H9 (cell line): Measurements from ENCODE around the gene SFMBT2. TPM values are rescaled to one million over a fixed set of nuclear protein-coding genes. Genes with fewer than 3 reads are reported as not detected.

ENCODE experiments used
- DNase-seq: peaks from one replicate; pipeline ENCODE4 v3.0.0-alpha.2; 2017
- H2AFZ ChIP-seq: one replicate; pipeline ENCODE4 v1.6.1; 2013; ENCODE audit warnings: mild to moderate bottlenecking, low read length, control low read depth, moderate library complexity
- H2AK5ac ChIP-seq: 2 replicates; pipeline ENCODE4 v1.6.1; 2013; ENCODE audit warnings: low read length, control low read depth, mixed read lengths; ENCODE audit not compliant: insufficient read length
- H2BK120ac ChIP-seq: one replicate; pipeline ENCODE4 v1.6.1; 2013; ENCODE audit warnings: low read depth, mild to moderate bottlenecking, low read length, control low read depth, inconsistent platforms; ENCODE audit not compliant: poor library complexity, severe bottlenecking
- H2BK12ac ChIP-seq: 2 replicates; pipeline ENCODE4 v1.6.1; 2013; ENCODE audit warnings: low read length, control low read depth, mixed read lengths, low read depth; ENCODE audit not compliant: insufficient read length
- H2BK15ac ChIP-seq: 2 replicates; pipeline ENCODE4 v1.6.1; 2013; ENCODE audit warnings: low read depth, low read length, control low read depth
- H2BK20ac ChIP-seq: one replicate; pipeline ENCODE4 v1.6.1; 2013; ENCODE audit warnings: low read depth, mild to moderate bottlenecking, low read length, control low read depth, inconsistent platforms; ENCODE audit not compliant: poor library complexity, severe bottlenecking
- H2BK5ac ChIP-seq: 2 replicates; pipeline ENCODE4 v1.6.1; 2013; ENCODE audit warnings: low read length, control low read depth, mixed read lengths; ENCODE audit not compliant: insufficient read length
- H3K14ac ChIP-seq: 2 replicates; pipeline ENCODE4 v1.6.1; 2013; ENCODE audit warnings: low read length, control low read depth; ENCODE audit not compliant: insufficient read depth
- H3K18ac ChIP-seq: 2 replicates; pipeline ENCODE4 v1.6.1; 2013; ENCODE audit warnings: low read depth, mild to moderate bottlenecking, mixed read lengths, low read length, control low read depth; ENCODE audit not compliant: insufficient read length
- H3K23ac ChIP-seq: 2 replicates; pipeline ENCODE4 v1.6.1; 2013; ENCODE audit warnings: low read length, control low read depth, mixed read lengths, low read depth; ENCODE audit not compliant: insufficient read length
- H3K23me2 ChIP-seq: 2 replicates; pipeline ENCODE4 v1.6.1; 2013; ENCODE audit warnings: low read depth, mild to moderate bottlenecking, mixed read lengths, low read length, control low read depth; ENCODE audit not compliant: insufficient read length, poor library complexity, severe bottlenecking
- H3K27ac ChIP-seq: 2 replicates; pipeline ENCODE4 v1.5.1; 2013; ENCODE audit warnings: low read length, control low read depth, mixed read lengths, low read depth; ENCODE audit not compliant: insufficient read length
- H3K27me3 ChIP-seq: 2 replicates; pipeline ENCODE4 v1.6.1; 2013; ENCODE audit warnings: low read length, control low read depth, inconsistent platforms; ENCODE audit not compliant: insufficient read depth
- H3K4ac ChIP-seq: 2 replicates; pipeline ENCODE4 v1.6.1; 2013; ENCODE audit warnings: low read depth, mild to moderate bottlenecking, control low read depth, inconsistent platforms, low read length, moderate library complexity
- H3K4me1 ChIP-seq: 2 replicates; pipeline ENCODE4 v1.6.1; 2013; ENCODE audit warnings: low read length, control low read depth, inconsistent platforms; ENCODE audit not compliant: insufficient read depth
- H3K4me2 ChIP-seq: 2 replicates; pipeline ENCODE4 v1.6.1; 2013; ENCODE audit warnings: low read length, control low read depth, mixed read lengths; ENCODE audit not compliant: insufficient read length, insufficient read depth
- H3K56ac ChIP-seq: 2 replicates; pipeline ENCODE4 v1.6.1; 2013; ENCODE audit warnings: low read depth, mild to moderate bottlenecking, mixed read lengths, low read length, control low read depth; ENCODE audit not compliant: insufficient read length
- H3K79me1 ChIP-seq: 2 replicates; pipeline ENCODE4 v1.6.1; 2013; ENCODE audit warnings: low read depth, mild to moderate bottlenecking, moderate library complexity, low read length, control low read depth, inconsistent platforms; ENCODE audit not compliant: insufficient read depth, poor library complexity, severe bottlenecking
- H3K79me2 ChIP-seq: 2 replicates; pipeline ENCODE4 v1.6.1; 2013; ENCODE audit warnings: low read length, control low read depth, inconsistent platforms; ENCODE audit not compliant: insufficient read depth
- H3K9ac ChIP-seq: 2 replicates; pipeline ENCODE4 v1.6.1; 2013; ENCODE audit warnings: low read length, control low read depth, mixed read lengths; ENCODE audit not compliant: insufficient read length; ENCODE audit errors: extremely low read depth
- H3K9me3 ChIP-seq: one replicate; pipeline ENCODE4 v1.6.1; 2013; ENCODE audit warnings: low read depth, low read length, inconsistent platforms; ENCODE audit not compliant: control insufficient read depth
- H3T11ph ChIP-seq: one replicate; pipeline ENCODE4 v1.6.1; 2013; ENCODE audit warnings: mild to moderate bottlenecking, low read length, control low read depth, inconsistent platforms
- H4K20me1 ChIP-seq: one replicate; pipeline ENCODE4 v1.6.1; 2013; ENCODE audit not compliant: control insufficient read depth, insufficient read length, insufficient read depth
- H4K5ac ChIP-seq: 2 replicates; pipeline ENCODE4 v1.6.1; 2013; ENCODE audit warnings: low read depth, mild to moderate bottlenecking, mixed read lengths, low read length, control low read depth; ENCODE audit not compliant: insufficient read length
- H4K8ac ChIP-seq: replicated peaks from 2 replicates; pipeline ENCODE4 v1.6.1; 2013; ENCODE audit warnings: low read length, control low read depth, mixed read lengths, low read depth; ENCODE audit not compliant: insufficient read length
- H4K91ac ChIP-seq: 2 replicates; pipeline ENCODE4 v1.6.1; 2013; ENCODE audit warnings: low read depth, mild to moderate bottlenecking, moderate library complexity, mixed read lengths, low read length, control low read depth; ENCODE audit not compliant: insufficient read length
- H3K27ac Mint-ChIP-seq, 3 experiments: 2 replicates in 2 of 3; 3 replicates in 1 of 3; pipeline ENCODE4 v1.8.0; 2020 to 2021; ENCODE audit warnings: mixed read lengths in 3 of 3, mild to moderate bottlenecking in 1 of 3, moderate library complexity in 1 of 3
- H3K27me3 Mint-ChIP-seq: 2 replicates; pipeline ENCODE4 v1.8.0; 2021; ENCODE audit warnings: low read depth, mild to moderate bottlenecking, moderate library complexity, mixed read lengths
- H3K36me3 Mint-ChIP-seq, 3 experiments: 2 replicates in 2 of 3; 3 replicates in 1 of 3; pipeline ENCODE4 v1.8.0; 2020 to 2021; ENCODE audit warnings: low read depth in 3 of 3, mixed read lengths in 3 of 3; ENCODE audit not compliant: insufficient read depth in 1 of 3
- H3K4me1 Mint-ChIP-seq, 2 experiments: 2 replicates each; pipeline ENCODE4 v1.8.0; 2020; ENCODE audit warnings: mixed read lengths in 2 of 2
- H3K4me3 Mint-ChIP-seq, 2 experiments: 2 replicates in 1 of 2; 3 replicates in 1 of 2; pipeline ENCODE4 v1.8.0; 2020 to 2021; ENCODE audit warnings: mild to moderate bottlenecking in 2 of 2, mixed read lengths in 2 of 2, moderate library complexity in 1 of 2
- H3K9me3 Mint-ChIP-seq, 2 experiments: 2 replicates in 1 of 2; 3 replicates in 1 of 2; pipeline ENCODE4 v1.8.0; 2020; ENCODE audit warnings: mild to moderate bottlenecking in 2 of 2, mixed read lengths in 2 of 2, moderate library complexity in 1 of 2
- CTCF ChIP-seq: fragments of 200-600 bp; sonication (generic); conservative IDR thresholded peaks from 3 replicates; pipeline ENCODE4 v1.8.0; 2021; ENCODE audit warnings: antibody characterized with exemption, mild to moderate bottlenecking
- WGBS: extraction: QIAGEN DNeasy Blood & Tissue Kit; methylation state at CpG from one replicate; pipeline ENCODE4 v1.1.7; 2013; ENCODE audit warnings: missing lambda C conversion rate, low lambda C conversion rate, mixed read lengths; ENCODE audit not compliant: insufficient read length; ENCODE audit errors: extremely low coverage; 5-methylcytosine and 5-hydroxymethylcytosine counted together
- total RNA-seq: library from RNA; stranded (reverse); gene quantifications from 2 replicates; pipeline ENCODE4 v1.2.1, GENCODE V29; 2021

The SFMBT2 gene
- total RNA-seq, 1 experiment from 2014 or later = 5.3 TPM

GRCh38 chr10:7357193-7357592 is 53.6 kb downstream of the SFMBT2 start:
- H4K5ac ChIP-seq = no peak overlapping the region
- no peak overlapping the region for H2BK12ac ChIP-seq
- H2BK120ac ChIP-seq = no peak overlapping the region
- H2BK15ac ChIP-seq = no peak overlapping the region
- WGBS = no CpG with 5 or more reads among the region's 6 CpGs
- no peak overlapping the region for H3K23ac ChIP-seq
- H3K27ac ChIP-seq = no peak overlapping the region
- Mint-ChIP-seq H3K4me1 (peaks cover 6 to 9% of the 10 kb centered on the region in 2 experiments; a peak in 3 of 4 replicates), H3K27me3 (no peaks in the 10 kb centered on the region), H3K27ac (no peak overlapping the region; a peak in 1 of 7 replicates), H3K36me3 (peaks cover 19 to 29% (median 27%) of the 10 kb centered on the region in 3 experiments), H3K4me3 (no peak overlapping the region), H3K9me3 (peaks cover 15 to 17% of the 10 kb centered on the region in 2 experiments)
- H3K4me1 ChIP-seq = no peaks in the 10 kb centered on the region
- H3K79me1 ChIP-seq = no peaks in the 10 kb centered on the region
- H3K4ac ChIP-seq = no peak overlapping the region
- no peaks in the 10 kb centered on the region for H3K27me3 ChIP-seq
- H2AK5ac ChIP-seq = no peak overlapping the region
- H3K4me2 ChIP-seq = no peak overlapping the region
- H3K18ac ChIP-seq = no peak overlapping the region
- no peak overlapping the region; the same call in 1 of the 2 replicates for H3K14ac ChIP-seq
- H4K8ac ChIP-seq = no peak overlapping the region
- peaks cover 12% of the 10 kb centered on the region for H3K9me3 ChIP-seq
- no peaks in the 10 kb centered on the region for H3K79me2 ChIP-seq
- no peak overlapping the region for H4K91ac ChIP-seq
- H4K20me1 ChIP-seq = no peaks in the 10 kb centered on the region
- H3T11ph ChIP-seq = no peak overlapping the region
- DNase-seq = no peak
- H2BK5ac ChIP-seq = no peak overlapping the region
- no peaks in the 10 kb centered on the region for H3K23me2 ChIP-seq
- no peak overlapping the region for H3K9ac ChIP-seq
- no peak overlapping the region for H3K56ac ChIP-seq
- TF ChIP-seq CTCF = no peak
- H2BK20ac ChIP-seq = no peak overlapping the region
- no peak overlapping the region for H2AFZ ChIP-seq
